LNCAP (cell line): ENCODE measurements around the gene PUS3.

Source experiments
- CTCF ChIP-seq: fragments of 450-650 bp; IDR thresholded peaks from 2 replicates; pipeline ENCODE4 v1.5.1; 2017; ENCODE audit warnings: mild to moderate bottlenecking

The PUS3 gene

GRCh38 chr11:125903711-125904659 lies 979 bp upstream of the PUS3 start, which contains the start of gene DDX25:
Gene DDX25, plus strand, starts transcription at chr11:125904508. Its CDS starts 10 bp downstream, at chr11:125904518.
- no peak for TF ChIP-seq CTCF

GRCh38 chr11:125902277-125902926 lies 604 bp downstream of the PUS3 start:
- no peak for TF ChIP-seq CTCF

- no peak for TF ChIP-seq CTCF
Observed at GRCh38 chr11:125901872-125902271, 1.1 kb downstream of the PUS3 start.

- no peak for TF ChIP-seq CTCF
Observed at GRCh38 chr11:125892994-125893393, 10.0 kb downstream of the PUS3 start.

GRCh38 chr11:125892071-125892470 lies 10.9 kb downstream of the PUS3 start:
- TF ChIP-seq CTCF, result no peak

- TF ChIP-seq CTCF, result no peak
Observed at GRCh38 chr11:125890447-125891100, 12.4 kb downstream of the PUS3 start.
